Measurements from ENCODE around the gene MAGEL2.

Gene MAGEL2

DNA sequence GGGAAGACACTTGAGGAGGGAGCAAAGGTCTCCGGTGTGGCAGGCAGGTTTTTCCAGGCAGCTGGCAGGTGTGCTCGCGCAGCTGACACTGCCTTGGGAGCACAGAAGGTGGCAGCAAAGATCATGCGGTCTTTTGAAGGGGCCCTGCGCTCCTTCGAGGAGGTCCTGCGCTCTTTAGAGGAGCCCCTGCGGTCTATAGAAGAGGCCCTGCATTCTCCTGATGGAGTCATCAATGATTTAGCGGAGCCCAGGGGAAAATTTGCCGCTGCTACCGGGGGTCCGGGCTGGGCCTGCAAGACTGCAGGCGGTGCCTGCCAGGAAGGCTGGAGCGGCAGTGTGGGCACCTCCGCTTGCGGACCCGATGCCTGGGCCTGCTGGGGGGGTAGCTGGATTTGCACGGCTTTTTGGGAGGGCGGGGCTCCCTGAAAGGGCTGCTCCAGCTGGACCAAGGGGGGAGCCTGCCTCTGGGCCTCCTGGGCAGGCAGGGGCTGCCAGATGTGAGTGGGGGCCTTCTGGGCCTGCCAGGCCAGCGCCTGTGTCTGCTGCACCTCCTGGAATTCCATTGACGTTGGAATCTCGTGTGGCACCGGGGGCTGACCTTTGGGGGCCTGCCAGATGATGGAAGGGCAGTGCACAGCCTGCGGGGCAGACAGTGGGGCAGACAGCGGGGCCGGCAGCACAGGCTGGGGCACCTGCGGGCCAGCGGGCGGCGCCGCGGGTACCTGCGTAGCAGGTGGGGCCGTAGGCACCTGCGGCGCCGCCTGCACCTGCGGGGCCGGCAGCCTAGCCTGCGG is 2.1 kb downstream of the MAGEL2 start:
- no peak for DNase-seq

DNA sequence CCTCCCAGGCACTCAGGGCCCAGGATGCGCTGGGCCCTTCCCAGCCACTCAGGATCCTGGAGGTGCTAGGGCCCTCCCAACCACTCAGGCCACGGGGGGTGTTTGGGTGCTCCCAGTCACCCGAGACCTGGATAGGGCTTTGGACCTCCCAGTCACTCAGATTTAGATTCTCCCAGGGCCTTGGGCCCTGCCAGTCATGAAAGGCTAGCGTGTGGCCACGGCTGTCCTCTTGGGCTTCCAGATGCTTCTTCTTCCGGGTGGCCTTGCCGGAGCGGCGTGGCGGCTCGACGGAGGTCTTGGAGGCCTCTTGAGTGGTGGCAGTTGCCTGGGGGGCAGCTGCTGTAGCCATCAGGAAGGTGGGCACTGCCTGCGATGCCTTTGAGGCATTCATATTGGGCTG is 2.8 kb downstream of the MAGEL2 start:
- Histone ChIP-seq H3K27me3 (replicated peaks in 2 of 5; ENCODE audit: control insufficient read depth in 4 of 5, insufficient read depth in 5 of 5, low read length in 4 of 5) (peaks cover 0 to 21% (median 4%) of the 10 kb centered on the region in 5 experiments), H3K4me3 (ENCODE audit: control insufficient read depth in 1 of 7, extremely low read depth in 1 of 7, insufficient read depth in 4 of 7, low read depth in 2 of 7, low read length in 6 of 7) (no peak overlapping the region), H3K4me1 (ENCODE audit: control extremely low read depth in 1 of 4, control insufficient read depth in 4 of 4, insufficient read depth in 4 of 4, low read length in 3 of 4) (peaks cover 0 to 6% (median 0%) of the 10 kb centered on the region in 4 experiments), H3K9me3 (ENCODE audit: control extremely low read depth in 1 of 5, control insufficient read depth in 4 of 5, insufficient read depth in 2 of 5, low read depth in 1 of 5, low read length in 4 of 5) (no peaks in the 10 kb centered on the region), H3K36me3 (ENCODE audit: control insufficient read depth in 4 of 4, insufficient read depth in 4 of 4, low read length in 3 of 4) (no peaks in the 10 kb centered on the region), H3K27ac (ENCODE audit: insufficient read depth in 1 of 2, low read depth in 1 of 2, low read length in 2 of 2, poor library complexity in 1 of 2, severe bottlenecking in 2 of 2) (no peak overlapping the region)
- 94% methylated on average over 12 of the region's 13 CpGs for WGBS (ENCODE audit: insufficient coverage)
- CTCF ChIA-PET, result interaction anchor here (1.1 kb wide), 1 partner anchor 23 kb away, joined by 3 read pairs; no protein-coding TSS in a partner anchor
- POLR2A ChIA-PET, result no interaction called here
- no peak for DNase-seq

More for the DNA sequence above, 2.1 kb downstream of the MAGEL2 start:
- Histone ChIP-seq H3K9me3 (ENCODE audit: control extremely low read depth in 1 of 5, control insufficient read depth in 4 of 5, insufficient read depth in 2 of 5, low read depth in 1 of 5, low read length in 4 of 5) (no peaks in the 10 kb centered on the region), H3K4me3 (ENCODE audit: control insufficient read depth in 1 of 7, extremely low read depth in 1 of 7, insufficient read depth in 4 of 7, low read depth in 2 of 7, low read length in 6 of 7) (no peak overlapping the region), H3K27ac (ENCODE audit: insufficient read depth in 1 of 2, low read depth in 1 of 2, low read length in 2 of 2, poor library complexity in 1 of 2, severe bottlenecking in 2 of 2) (no peak overlapping the region), H3K36me3 (ENCODE audit: control insufficient read depth in 4 of 4, insufficient read depth in 4 of 4, low read length in 3 of 4) (no peaks in the 10 kb centered on the region), H3K4me1 (ENCODE audit: control extremely low read depth in 1 of 4, control insufficient read depth in 4 of 4, insufficient read depth in 4 of 4, low read length in 3 of 4) (peaks cover 0 to 6% (median 0%) of the 10 kb centered on the region in 4 experiments), H3K27me3 (replicated peaks in 2 of 5; ENCODE audit: control insufficient read depth in 4 of 5, insufficient read depth in 5 of 5, low read length in 4 of 5) (peaks cover 0 to 25% (median 4%) of the 10 kb centered on the region in 5 experiments)
- 96% methylated on average over 32 of the region's 40 CpGs for WGBS (ENCODE audit: insufficient coverage)
- ChIA-PET CTCF (no interaction called here), POLR2A (no interaction called here)

DNA sequence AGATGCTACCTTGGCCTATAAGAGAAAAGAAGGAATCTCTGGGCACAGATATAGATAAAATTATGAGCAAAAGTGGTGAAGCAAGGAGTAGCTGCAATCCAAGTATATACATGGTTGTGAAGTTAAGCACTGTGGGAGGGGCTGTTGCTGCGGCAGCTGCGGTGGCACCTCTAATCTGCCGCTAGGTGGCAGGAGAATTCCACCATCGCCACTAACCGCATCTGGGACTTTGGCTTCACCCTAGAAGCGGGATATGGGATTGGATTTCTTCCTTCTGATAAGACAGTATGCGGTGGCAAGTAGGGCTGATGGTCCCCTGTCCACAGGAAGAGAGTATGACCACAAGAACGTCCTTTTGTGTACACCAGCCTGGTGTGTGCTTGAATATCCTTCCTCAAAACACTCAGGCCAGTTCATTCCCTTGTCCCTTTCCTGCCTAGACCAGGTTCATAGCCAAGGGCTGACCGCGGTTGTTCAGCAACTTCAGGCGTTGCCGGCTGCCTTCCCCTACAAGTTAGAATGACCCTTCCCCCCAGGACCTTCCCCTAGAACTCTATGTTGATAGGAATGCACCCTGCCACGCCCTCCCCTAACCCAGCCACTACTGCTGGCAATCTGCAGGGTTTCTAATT is 5.1 kb downstream of the MAGEL2 start:
- 13% methylated on average over 12 of the region's 13 CpGs for WGBS (ENCODE audit: insufficient coverage)
- no peaks in the 10 kb centered on the region for H3K9me3 ChIP-seq (ENCODE audit: control extremely low read depth in 1 of 5, control insufficient read depth in 4 of 5, insufficient read depth in 2 of 5, low read depth in 1 of 5, low read length in 4 of 5)
- CTCF ChIA-PET, result interaction anchor here (1.0 to 1.7 kb wide), 7 partner anchors 10 to 1861 kb away, joined by 3 to 7 read pairs (median 4); no protein-coding TSS in a partner anchor
- H3K4me3 ChIP-seq (ENCODE audit: control insufficient read depth in 1 of 7, extremely low read depth in 1 of 7, insufficient read depth in 4 of 7, low read depth in 2 of 7, low read length in 6 of 7), result no peak overlapping the region
- DNase-seq, result peak; percentile 39 to 58 (median 50)
- H3K36me3 ChIP-seq (ENCODE audit: control insufficient read depth in 4 of 4, insufficient read depth in 4 of 4, low read length in 3 of 4), result no peaks in the 10 kb centered on the region
- H3K27me3 ChIP-seq (replicated peaks in 2 of 5; ENCODE audit: control insufficient read depth in 4 of 5, insufficient read depth in 5 of 5, low read length in 4 of 5), result peaks cover 0 to 4% (median 0%) of the 10 kb centered on the region in 5 experiments
- no peak overlapping the region for H3K27ac ChIP-seq (ENCODE audit: insufficient read depth in 1 of 2, low read depth in 1 of 2, low read length in 2 of 2, poor library complexity in 1 of 2, severe bottlenecking in 2 of 2)
- POLR2A ChIA-PET, result no interaction called here
- peaks cover 0 to 2% (median 0%) of the 10 kb centered on the region in 4 experiments for H3K4me1 ChIP-seq (ENCODE audit: control extremely low read depth in 1 of 4, control insufficient read depth in 4 of 4, insufficient read depth in 4 of 4, low read length in 3 of 4)

DNA sequence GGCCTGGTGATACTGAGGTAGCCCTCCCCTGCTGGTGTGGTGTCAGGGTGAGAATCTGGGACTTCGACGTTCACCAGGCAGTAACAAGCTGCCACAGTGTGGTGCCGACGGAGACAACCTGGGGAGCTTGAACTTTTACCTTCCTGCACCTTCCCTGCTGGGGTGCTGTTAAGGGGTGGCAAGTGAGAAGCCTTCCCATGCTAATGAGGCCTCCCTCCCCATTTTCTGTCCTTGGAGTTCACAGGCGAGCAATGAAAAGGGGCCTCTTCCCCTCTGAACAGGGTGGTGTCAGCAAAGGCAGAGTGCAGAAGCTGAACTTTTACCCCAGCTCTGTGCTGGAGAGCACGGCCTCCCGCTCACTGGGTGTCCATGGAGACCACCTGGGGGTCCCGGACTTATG is 13.5 kb downstream of the MAGEL2 start:
- Histone ChIP-seq H3K27me3 (replicated peaks in 2 of 5; ENCODE audit: control insufficient read depth in 4 of 5, insufficient read depth in 5 of 5, low read length in 4 of 5) (peaks cover 0 to 6% (median 0%) of the 10 kb centered on the region in 5 experiments), H3K4me1 (ENCODE audit: control extremely low read depth in 1 of 4, control insufficient read depth in 4 of 4, insufficient read depth in 4 of 4, low read length in 3 of 4) (no peaks in the 10 kb centered on the region), H3K36me3 (ENCODE audit: control insufficient read depth in 4 of 4, insufficient read depth in 4 of 4, low read length in 3 of 4) (no peaks in the 10 kb centered on the region), H3K9me3 (ENCODE audit: control extremely low read depth in 1 of 5, control insufficient read depth in 4 of 5, insufficient read depth in 2 of 5, low read depth in 1 of 5, low read length in 4 of 5) (no peaks in the 10 kb centered on the region), H3K27ac (ENCODE audit: insufficient read depth in 1 of 2, low read depth in 1 of 2, low read length in 2 of 2, poor library complexity in 1 of 2, severe bottlenecking in 2 of 2) (no peak overlapping the region), H3K4me3 (ENCODE audit: control insufficient read depth in 1 of 7, extremely low read depth in 1 of 7, insufficient read depth in 4 of 7, low read depth in 2 of 7, low read length in 6 of 7) (no peak overlapping the region)
- CTCF ChIA-PET, result no interaction called here
- DNase-seq, result no peak
- POLR2A ChIA-PET, result no interaction called here
- WGBS (ENCODE audit: insufficient coverage), result 72% methylated on average over 5 of the region's 8 CpGs

DNA sequence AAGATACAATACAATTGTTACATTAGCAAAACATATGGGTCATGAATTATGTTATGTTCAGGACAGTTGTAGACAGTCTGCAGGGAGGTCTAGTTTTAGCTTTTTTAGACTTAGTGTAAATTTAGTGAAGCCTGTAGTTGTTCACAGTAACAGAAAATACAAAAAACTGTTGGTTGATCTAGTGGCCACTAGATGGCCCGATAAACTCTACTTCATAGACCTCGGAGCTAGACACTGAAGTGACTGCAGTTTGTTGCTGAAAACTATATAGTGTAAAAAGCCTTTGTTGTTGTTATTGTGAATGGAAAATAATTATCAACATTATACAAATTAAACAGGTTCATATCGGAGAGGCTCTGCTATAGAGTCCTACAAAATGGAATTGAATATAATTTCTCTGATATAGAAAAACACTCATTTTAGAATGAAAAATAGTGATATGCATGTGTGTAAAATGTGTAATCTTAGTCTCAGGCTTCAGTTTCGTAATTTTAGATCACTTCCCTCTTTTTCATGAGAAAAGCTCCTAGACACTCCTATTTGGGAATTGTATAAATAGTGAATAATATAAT is 18.3 kb downstream of the MAGEL2 start:
- H3K36me3 ChIP-seq (ENCODE audit: control insufficient read depth in 4 of 4, insufficient read depth in 4 of 4, low read length in 3 of 4), result no peaks in the 10 kb centered on the region
- POLR2A ChIA-PET, result no interaction called here
- peak in 2 of 3 donors; percentile 13 to 37 for DNase-seq
- no peaks in the 10 kb centered on the region for H3K4me1 ChIP-seq (ENCODE audit: control extremely low read depth in 1 of 4, control insufficient read depth in 4 of 4, insufficient read depth in 4 of 4, low read length in 3 of 4)
- WGBS (ENCODE audit: insufficient coverage), result no CpG with 5 or more reads among the region's 4 CpGs
- H3K4me3 ChIP-seq (ENCODE audit: control insufficient read depth in 1 of 7, extremely low read depth in 1 of 7, insufficient read depth in 4 of 7, low read depth in 2 of 7, low read length in 6 of 7), result no peak overlapping the region
- H3K27me3 ChIP-seq (replicated peaks in 2 of 5; ENCODE audit: control insufficient read depth in 4 of 5, insufficient read depth in 5 of 5, low read length in 4 of 5), result peaks cover 0 to 29% (median 2%) of the 10 kb centered on the region in 5 experiments
- CTCF ChIA-PET, result interaction anchor here (0.9 to 1.4 kb wide), 4 partner anchors 9 to 15 kb away, joined by 3 to 7 read pairs (median 4); no protein-coding TSS in a partner anchor
- H3K9me3 ChIP-seq (ENCODE audit: control extremely low read depth in 1 of 5, control insufficient read depth in 4 of 5, insufficient read depth in 2 of 5, low read depth in 1 of 5, low read length in 4 of 5), result no peaks in the 10 kb centered on the region
- H3K27ac ChIP-seq (ENCODE audit: insufficient read depth in 1 of 2, low read depth in 1 of 2, low read length in 2 of 2, poor library complexity in 1 of 2, severe bottlenecking in 2 of 2), result no peak overlapping the region

DNA sequence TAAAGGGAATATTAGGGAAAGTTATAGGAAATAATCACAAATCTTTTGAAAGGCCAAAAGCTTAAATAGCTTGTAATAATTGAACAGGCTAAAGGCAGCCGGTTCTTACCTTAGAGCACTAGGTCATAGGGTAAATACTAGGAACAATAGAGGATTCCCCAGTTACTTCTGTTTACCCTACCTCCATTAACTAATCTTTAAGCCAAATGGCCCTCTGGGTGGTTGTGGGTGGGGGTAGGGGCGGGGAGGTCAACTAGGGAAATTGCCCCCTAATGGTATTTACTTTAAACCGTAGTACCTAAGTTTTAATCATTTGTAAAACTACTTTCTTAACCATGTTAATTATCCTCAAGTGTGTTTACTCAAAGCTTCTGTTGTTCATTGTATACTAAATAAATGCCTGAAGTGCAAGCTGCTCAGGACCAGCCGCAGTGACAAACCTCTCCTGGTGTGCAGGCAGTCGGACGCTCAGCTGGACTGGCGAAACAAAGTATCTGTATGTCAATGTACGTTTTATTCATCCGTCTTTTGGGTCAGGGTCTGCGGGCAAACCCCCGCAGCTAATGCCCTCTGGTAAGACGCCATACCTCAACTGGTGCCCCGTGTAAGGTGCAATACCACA is 18.9 kb downstream of the MAGEL2 start:
- no peaks in the 10 kb centered on the region for H3K4me1 ChIP-seq (ENCODE audit: control extremely low read depth in 1 of 4, control insufficient read depth in 4 of 4, insufficient read depth in 4 of 4, low read length in 3 of 4)
- H3K27me3 ChIP-seq (replicated peaks in 2 of 5; ENCODE audit: control insufficient read depth in 4 of 5, insufficient read depth in 5 of 5, low read length in 4 of 5), result peaks cover 0 to 29% (median 2%) of the 10 kb centered on the region in 5 experiments
- no peak overlapping the region for H3K27ac ChIP-seq (ENCODE audit: insufficient read depth in 1 of 2, low read depth in 1 of 2, low read length in 2 of 2, poor library complexity in 1 of 2, severe bottlenecking in 2 of 2)
- no peak for DNase-seq
- 100% methylated on average over 1 of the region's 13 CpGs for WGBS (ENCODE audit: insufficient coverage)
- CTCF ChIA-PET, result interaction anchor here (1.1 to 1.4 kb wide), 3 partner anchors 8 to 13 kb away, joined by 3 to 7 read pairs (median 6); no protein-coding TSS in a partner anchor
- H3K4me3 ChIP-seq (ENCODE audit: control insufficient read depth in 1 of 7, extremely low read depth in 1 of 7, insufficient read depth in 4 of 7, low read depth in 2 of 7, low read length in 6 of 7), result no peak overlapping the region
- no peaks in the 10 kb centered on the region for H3K9me3 ChIP-seq (ENCODE audit: control extremely low read depth in 1 of 5, control insufficient read depth in 4 of 5, insufficient read depth in 2 of 5, low read depth in 1 of 5, low read length in 4 of 5)
- H3K36me3 ChIP-seq (ENCODE audit: control insufficient read depth in 4 of 4, insufficient read depth in 4 of 4, low read length in 3 of 4), result no peaks in the 10 kb centered on the region
- POLR2A ChIA-PET, result no interaction called here
